Peyer's patch (tissue), 4 donors: ENCODE measurements around the gene CAPN7.

Experiments
- POLR2A ChIP-seq, 2 donors: fragments of 450-650 bp; IDR thresholded peaks; one replicate each; pipeline ENCODE4 v1.5.1; 2017; ENCODE audit warnings: antibody characterized with exemption in 2 of 2, mild to moderate bottlenecking in 2 of 2, moderate library complexity in 2 of 2
- TF ChIP-seq, protein P1 (sequence below), 6 experiments: fragments of 450-650 bp in 4 of 6; fragments of 200-600 bp in 2 of 6; sonication (generic) in 1 of 6; IDR thresholded peaks; one replicate each; pipeline ENCODE4 v1.5.1; 2017 to 2019; ENCODE audit warnings: antibody characterized with exemption in 6 of 6, mild to moderate bottlenecking in 3 of 6, moderate library complexity in 1 of 6

DNA sequence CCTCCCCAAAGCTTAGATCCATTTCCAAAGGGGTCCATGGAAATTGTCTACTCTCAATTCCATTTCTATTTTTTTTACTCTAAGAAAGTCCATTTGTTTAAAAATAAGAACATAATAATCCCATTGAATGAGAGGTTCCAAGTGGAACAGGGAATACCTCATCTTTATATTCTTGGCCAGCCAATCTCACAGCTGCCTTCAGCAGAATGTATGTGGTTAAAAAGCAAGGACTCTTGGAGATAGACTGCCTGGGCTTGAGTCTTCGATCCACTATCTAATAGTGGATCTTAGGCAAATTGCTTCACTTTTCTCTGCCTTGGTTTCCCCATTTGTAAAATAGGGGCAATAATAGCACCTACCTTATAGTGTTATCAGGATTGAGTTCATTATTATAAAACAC, 24.5 kb upstream of the CAPN7 start:
- no peak for TF ChIP-seq POLR2A (IDR thresholded peaks at IDR 0.05)
- TF ChIP-seq, protein P1, sequence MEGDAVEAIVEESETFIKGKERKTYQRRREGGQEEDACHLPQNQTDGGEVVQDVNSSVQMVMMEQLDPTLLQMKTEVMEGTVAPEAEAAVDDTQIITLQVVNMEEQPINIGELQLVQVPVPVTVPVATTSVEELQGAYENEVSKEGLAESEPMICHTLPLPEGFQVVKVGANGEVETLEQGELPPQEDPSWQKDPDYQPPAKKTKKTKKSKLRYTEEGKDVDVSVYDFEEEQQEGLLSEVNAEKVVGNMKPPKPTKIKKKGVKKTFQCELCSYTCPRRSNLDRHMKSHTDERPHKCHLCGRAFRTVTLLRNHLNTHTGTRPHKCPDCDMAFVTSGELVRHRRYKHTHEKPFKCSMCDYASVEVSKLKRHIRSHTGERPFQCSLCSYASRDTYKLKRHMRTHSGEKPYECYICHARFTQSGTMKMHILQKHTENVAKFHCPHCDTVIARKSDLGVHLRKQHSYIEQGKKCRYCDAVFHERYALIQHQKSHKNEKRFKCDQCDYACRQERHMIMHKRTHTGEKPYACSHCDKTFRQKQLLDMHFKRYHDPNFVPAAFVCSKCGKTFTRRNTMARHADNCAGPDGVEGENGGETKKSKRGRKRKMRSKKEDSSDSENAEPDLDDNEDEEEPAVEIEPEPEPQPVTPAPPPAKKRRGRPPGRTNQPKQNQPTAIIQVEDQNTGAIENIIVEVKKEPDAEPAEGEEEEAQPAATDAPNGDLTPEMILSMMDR (IDR thresholded peaks at IDR 0.05) = no peak
